AG09309 (cell line): ENCODE data around the gene DRC7.

Experiments
- DNase-seq: peaks from one replicate; pipeline ENCODE4 v3.0.0-alpha.2; 2010; ENCODE audit warnings: low read depth
- H3K4me3 ChIP-seq: 2 replicates; pipeline ENCODE4 v1.5.1; 2011; ENCODE audit warnings: mild to moderate bottlenecking, low read depth, low read length, moderate library complexity; ENCODE audit not compliant: control insufficient read depth
- TF ChIP-seq, protein P1 (sequence below): IDR thresholded peaks from 2 replicates; pipeline ENCODE4 v1.5.1; 2011; ENCODE audit warnings: mild to moderate bottlenecking, low read depth, low read length, inconsistent platforms; ENCODE audit not compliant: insufficient read depth, control insufficient read depth; ENCODE audit errors: missing control alignments

The DRC7 gene

DNA sequence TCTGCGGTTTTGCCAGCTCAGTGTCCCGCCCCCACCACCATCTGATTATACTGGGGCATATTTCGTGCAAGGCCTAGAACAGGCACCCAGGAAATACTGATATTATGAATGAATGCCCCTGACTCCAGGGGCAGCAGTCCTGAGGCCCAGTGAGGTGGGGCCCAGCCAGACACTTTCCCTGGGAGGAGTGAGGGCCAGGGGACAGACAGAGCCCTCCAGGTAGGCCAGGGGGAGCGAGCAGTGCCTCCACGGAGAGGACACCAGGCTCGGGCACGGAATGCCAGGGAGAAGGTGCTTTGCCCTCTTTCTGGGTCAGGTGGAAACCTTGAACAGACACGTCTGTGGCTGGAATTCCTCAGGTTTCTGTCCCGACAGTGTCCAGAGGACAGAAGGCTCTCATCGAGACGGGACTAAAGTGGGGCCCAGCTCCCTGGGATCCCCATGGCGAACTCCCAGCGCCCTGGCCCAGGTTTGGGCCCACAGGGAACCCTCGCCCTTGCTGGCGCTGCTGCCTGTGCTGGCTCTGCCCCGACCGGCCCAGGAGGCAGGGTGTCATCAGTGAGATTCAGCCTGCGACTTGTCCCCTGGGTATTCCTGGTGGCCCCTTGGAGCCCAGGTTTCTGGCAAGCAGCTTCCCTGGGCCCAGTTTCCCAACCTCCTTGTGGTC lies 45.3 kb downstream of the DRC7 start:
- TF ChIP-seq, protein P1, sequence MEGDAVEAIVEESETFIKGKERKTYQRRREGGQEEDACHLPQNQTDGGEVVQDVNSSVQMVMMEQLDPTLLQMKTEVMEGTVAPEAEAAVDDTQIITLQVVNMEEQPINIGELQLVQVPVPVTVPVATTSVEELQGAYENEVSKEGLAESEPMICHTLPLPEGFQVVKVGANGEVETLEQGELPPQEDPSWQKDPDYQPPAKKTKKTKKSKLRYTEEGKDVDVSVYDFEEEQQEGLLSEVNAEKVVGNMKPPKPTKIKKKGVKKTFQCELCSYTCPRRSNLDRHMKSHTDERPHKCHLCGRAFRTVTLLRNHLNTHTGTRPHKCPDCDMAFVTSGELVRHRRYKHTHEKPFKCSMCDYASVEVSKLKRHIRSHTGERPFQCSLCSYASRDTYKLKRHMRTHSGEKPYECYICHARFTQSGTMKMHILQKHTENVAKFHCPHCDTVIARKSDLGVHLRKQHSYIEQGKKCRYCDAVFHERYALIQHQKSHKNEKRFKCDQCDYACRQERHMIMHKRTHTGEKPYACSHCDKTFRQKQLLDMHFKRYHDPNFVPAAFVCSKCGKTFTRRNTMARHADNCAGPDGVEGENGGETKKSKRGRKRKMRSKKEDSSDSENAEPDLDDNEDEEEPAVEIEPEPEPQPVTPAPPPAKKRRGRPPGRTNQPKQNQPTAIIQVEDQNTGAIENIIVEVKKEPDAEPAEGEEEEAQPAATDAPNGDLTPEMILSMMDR, result no peak
- H3K4me3 ChIP-seq, result no peak overlapping the region
- no peak for DNase-seq

DNA sequence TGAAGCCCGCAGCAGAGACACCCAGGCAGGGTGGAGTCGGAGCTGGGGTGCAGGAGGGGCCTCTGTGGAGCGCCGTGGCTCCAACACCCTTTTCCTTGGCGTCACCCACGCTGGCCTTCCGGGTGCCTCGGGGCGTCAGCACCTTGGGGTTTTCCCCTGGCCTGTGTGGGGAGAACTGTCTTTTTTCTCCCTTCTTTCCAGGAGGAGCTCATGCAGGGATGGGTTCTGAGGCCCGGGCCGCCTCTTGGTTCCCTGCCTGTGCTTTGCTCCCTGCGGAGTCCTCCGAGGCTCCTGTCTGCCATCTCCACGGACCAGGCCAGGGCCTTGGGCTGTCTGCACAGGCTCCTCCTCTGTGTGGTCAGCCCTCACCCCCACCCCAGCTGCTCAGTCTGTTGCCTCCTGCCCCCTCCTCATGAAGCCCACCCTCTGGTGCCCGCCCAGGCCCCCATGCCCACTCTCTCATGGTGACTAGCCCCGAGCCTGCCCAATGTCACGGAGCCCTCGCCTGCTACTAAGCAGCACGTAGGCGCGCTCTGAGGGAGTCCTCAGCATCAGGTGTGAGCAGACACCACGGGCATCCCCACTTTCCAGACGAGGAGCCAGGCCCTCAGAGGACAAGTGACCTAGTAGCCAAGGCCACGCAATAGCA lies 45.9 kb downstream of the DRC7 start:
- TF ChIP-seq, protein P1, result no peak
- DNase-seq, result no peak
- H3K4me3 ChIP-seq, result no peak overlapping the region

DNA sequence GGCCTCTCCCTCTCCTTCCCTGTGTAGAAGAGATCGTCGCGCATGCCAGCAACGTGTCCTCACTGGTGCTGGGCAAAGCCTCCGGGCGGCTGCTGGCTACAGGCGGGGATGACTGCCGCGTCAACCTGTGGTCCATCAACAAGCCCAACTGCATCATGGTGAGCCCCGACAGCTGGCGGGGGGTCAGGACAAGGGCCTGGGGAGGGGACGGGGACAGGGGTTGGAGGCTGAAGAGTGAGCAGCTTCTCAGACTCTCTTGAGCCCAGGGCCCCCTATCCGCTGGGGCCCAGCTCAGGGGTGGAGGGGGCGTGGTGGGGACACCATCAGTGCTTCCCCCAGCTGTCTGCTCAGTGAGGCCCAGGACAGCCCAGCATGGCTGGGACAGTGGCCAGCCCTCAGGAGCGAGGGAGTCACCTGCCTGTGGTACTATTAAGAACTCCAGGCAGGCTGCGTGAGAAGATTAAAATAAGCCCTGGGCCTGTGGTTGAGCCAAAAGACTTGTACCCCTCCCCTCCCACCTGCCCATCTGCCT lies 47.1 kb downstream of the DRC7 start:
- DNase-seq, result no peak
- no peak overlapping the region for H3K4me3 ChIP-seq
- TF ChIP-seq, protein P1, result no peak

DNA sequence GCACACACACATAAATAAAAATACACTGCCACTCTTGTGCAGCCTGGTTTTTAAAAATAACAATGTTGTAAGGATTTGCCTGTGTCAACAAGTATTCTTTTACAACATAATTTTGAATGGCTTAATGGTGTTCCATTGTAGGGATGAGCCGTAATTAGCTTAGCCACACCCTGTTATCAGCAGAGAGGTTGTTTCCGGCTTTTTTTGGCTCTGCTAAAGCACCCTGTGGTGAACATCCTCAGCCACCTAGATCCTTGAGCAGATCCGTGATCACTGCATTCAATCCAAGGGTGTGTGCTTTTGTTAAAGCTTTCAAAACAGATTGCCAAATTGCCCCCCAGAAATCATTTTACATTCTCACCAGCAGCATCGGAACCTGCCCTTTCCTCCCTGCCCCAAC lies 47.9 kb downstream of the DRC7 start:
- DNase-seq, result no peak
- TF ChIP-seq, protein P1, result no peak
- no peak overlapping the region for H3K4me3 ChIP-seq

DNA sequence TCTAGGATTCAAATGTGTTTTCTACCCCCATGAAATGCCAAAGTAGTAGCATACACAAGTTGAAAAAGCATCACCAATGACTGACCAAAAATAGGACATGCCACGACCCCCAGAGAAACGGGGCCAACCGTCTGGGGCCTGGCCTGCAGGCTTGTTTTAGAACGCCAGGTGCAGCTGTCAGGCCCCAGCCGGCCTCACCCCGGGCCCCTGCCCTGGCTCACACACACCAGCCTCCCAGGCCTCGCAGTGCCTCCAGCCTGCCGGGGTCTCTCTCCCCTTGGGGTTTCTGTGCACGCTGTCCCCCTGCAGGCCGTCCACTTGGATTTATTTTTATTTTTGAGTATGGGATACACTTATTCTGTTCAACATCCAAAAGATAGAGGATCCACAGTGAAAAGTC lies 48.9 kb downstream of the DRC7 start:
- DNase-seq, result no peak
- no peak overlapping the region for H3K4me3 ChIP-seq
- TF ChIP-seq, protein P1, result no peak

DNA sequence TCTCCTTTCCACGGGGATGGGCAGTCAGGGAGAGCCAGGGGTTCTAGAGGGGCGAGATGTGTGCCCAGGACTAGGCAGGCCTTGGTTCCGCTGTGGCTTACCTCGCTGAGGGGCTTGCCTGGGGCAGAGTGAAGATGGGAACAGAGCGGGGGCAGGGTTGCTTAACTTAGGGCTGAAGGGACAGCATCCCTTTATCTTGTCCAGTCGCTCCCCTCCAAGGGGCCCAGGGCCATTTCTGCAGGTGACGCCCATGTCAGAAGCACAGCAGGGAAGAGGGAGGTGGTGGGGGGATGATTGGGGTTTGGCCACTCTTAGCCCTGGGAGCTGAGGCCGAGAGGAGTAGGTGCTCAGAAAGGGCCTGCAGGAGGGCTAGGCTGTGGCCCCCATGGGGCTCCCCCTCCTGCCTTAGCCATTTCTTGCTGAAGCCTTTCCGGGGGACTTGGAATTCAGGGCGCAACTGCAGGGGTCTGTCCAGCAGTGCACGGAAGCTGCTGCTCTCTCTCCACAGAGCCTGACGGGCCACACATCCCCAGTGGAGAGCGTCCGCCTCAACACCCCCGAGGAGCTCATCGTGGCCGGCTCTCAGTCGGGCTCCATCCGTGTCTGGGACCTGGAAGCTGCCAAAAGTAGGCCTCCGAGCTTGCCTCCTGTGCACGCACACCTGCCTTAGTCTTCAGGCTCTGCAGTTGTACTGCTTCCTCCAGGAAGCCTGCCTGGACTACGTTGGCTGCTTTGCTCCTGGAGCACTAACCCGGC lies 49.5 kb downstream of the DRC7 start:
- no peak overlapping the region for H3K4me3 ChIP-seq
- TF ChIP-seq, protein P1, result no peak
- no peak for DNase-seq
